Calu3 (cell line): ENCODE data around the gene SEMA5A. TPM values are rescaled to one million over a fixed set of nuclear protein-coding genes. Genes with fewer than 3 reads are reported as not detected.

Source experiments
- BruUV-seq: library from RNA; stranded (reverse); fragments of 400-500 nt; replicated peaks from 2 replicates; lab custom pipeline; 2021; lab: Mats Ljungman, UMichigan
- CTCF ChIA-PET: fragments of 300-600 bp; sonication (Branson Sonifier 250); formaldehyde crosslinking; loops from one replicate; lab custom pipeline; 2022; ENCODE audit warnings: antibody characterized with exemption; lab: Charles Lee
- DNase-seq: peaks from one replicate; pipeline ENCODE4 v3.0.0; 2022
- H3K27ac Mint-ChIP-seq: one replicate; pipeline ENCODE4 v1.8.0; 2022; ENCODE audit warnings: mixed read lengths; ENCODE audit not compliant: unreplicated experiment
- H3K27me3 Mint-ChIP-seq: one replicate; pipeline ENCODE4 v1.8.0; 2022; ENCODE audit warnings: mixed read lengths; ENCODE audit not compliant: unreplicated experiment
- H3K36me3 Mint-ChIP-seq: one replicate; pipeline ENCODE4 v1.8.0; 2022; ENCODE audit warnings: mild to moderate bottlenecking, moderate library complexity, mixed read lengths; ENCODE audit not compliant: insufficient read depth, unreplicated experiment
- H3K4me1 Mint-ChIP-seq: one replicate; pipeline ENCODE4 v1.8.0; 2022; ENCODE audit warnings: mild to moderate bottlenecking, low read depth, mixed read lengths; ENCODE audit not compliant: unreplicated experiment
- H3K4me3 Mint-ChIP-seq: one replicate; pipeline ENCODE4 v1.8.0; 2022; ENCODE audit warnings: mild to moderate bottlenecking, low read depth, moderate library complexity, mixed read lengths; ENCODE audit not compliant: unreplicated experiment
- H3K9me3 Mint-ChIP-seq: one replicate; pipeline ENCODE4 v1.8.0; 2022; ENCODE audit warnings: low read depth, mixed read lengths; ENCODE audit not compliant: unreplicated experiment
- CTCF ChIP-seq: fragments of 200-600 bp; IDR thresholded peaks from one replicate; pipeline ENCODE4 v1.8.0; 2022; ENCODE audit warnings: antibody characterized with exemption; ENCODE audit not compliant: unreplicated experiment
- intact Hi-C: fragments of 100-400 bp; cut with micrococcal nuclease; formaldehyde crosslinking; loops from one replicate; pipeline ENCODE4 v1.10.0; 2022; ENCODE audit not compliant: unreplicated experiment
- total RNA-seq: library from RNA; stranded (reverse); gene quantifications from 2 replicates; pipeline ENCODE4 v1.2.3, GENCODE V29; 2022

The SEMA5A gene
- total RNA-seq, 1 experiment from 2014 or later, result 0.52 TPM

GRCh38 chr5:9437741-9438240 lies 108.1 kb downstream of the SEMA5A start:
- BruUV-seq, result no TSS peak
- Mint-ChIP-seq H3K4me3 (no peak overlapping the region), H3K9me3 (peaks cover 12% of the 10 kb centered on the region), H3K36me3 (no peaks in the 10 kb centered on the region), H3K27ac (no peak overlapping the region), H3K27me3 (no peaks in the 10 kb centered on the region), H3K4me1 (no peaks in the 10 kb centered on the region)
- CTCF ChIA-PET, result interaction anchor here (0.6 kb wide), 1 partner anchor 441 kb away, joined by 3 read pairs; no protein-coding TSS in a partner anchor
- no peak for DNase-seq
- TF ChIP-seq CTCF, result no peak
- intact Hi-C loops, result no loop called here

- no peaks in the 10 kb centered on the region for H3K4me1 Mint-ChIP-seq
- no TSS peak for BruUV-seq
- H3K27me3 Mint-ChIP-seq, result no peaks in the 10 kb centered on the region
- H3K4me3 Mint-ChIP-seq, result no peak overlapping the region
- DNase-seq, result no peak
- CTCF ChIA-PET, result no interaction called here
- intact Hi-C loops, result no loop called here
- TF ChIP-seq CTCF, result no peak
- H3K36me3 Mint-ChIP-seq, result no peaks in the 10 kb centered on the region
- no peak overlapping the region for H3K27ac Mint-ChIP-seq
- peaks cover 2% of the 10 kb centered on the region for H3K9me3 Mint-ChIP-seq
Observed at GRCh38 chr5:9431496-9432258, 114.2 kb downstream of the SEMA5A start.

DNA sequence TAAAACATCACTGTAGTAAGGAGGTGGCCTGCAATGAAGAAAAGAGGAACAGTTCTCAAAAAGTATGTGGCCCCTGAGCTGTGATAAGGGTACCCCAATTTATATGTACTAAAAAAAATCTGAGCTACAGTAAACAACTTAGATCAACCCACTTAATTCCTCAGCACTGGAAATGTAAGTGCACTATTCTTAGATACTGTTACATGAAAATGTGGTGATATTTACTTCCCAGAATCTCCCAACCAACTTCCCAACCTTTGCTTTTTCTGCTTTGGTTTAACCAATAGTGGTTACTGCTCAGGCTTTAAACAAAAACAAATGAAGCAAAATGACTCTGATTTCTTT lies 114.8 kb downstream of the SEMA5A start:
- DNase-seq, result no peak
- no peaks in the 10 kb centered on the region for H3K36me3 Mint-ChIP-seq
- H3K27ac Mint-ChIP-seq, result no peak overlapping the region
- no peaks in the 10 kb centered on the region for H3K27me3 Mint-ChIP-seq
- BruUV-seq, result no TSS peak
- H3K4me1 Mint-ChIP-seq, result no peaks in the 10 kb centered on the region
- no peak overlapping the region for H3K4me3 Mint-ChIP-seq
- no peak for TF ChIP-seq CTCF
- intact Hi-C loops, result no loop called here
- H3K9me3 Mint-ChIP-seq, result peaks cover under 1% of the 10 kb centered on the region
- CTCF ChIA-PET, result no interaction called here

DNA sequence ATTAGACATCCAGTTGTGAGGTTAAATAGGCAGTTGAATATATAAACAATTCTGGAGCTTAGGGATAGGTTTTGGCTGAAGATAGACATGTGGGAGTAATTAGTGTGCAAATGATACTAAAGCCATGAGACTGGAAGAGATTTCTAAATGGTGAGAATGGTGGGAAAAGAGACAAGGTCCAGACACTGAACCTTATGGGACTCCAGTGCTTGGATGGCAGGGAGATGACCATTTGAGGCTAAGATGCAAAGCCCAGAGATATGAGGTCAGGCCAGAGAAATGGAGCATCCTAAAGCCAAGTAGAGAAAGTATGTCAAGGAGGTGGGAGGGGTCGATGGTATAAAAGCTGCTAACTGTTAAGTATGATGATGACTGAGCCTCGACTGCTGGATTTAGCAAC lies 115.6 kb downstream of the SEMA5A start:
- H3K36me3 Mint-ChIP-seq, result no peaks in the 10 kb centered on the region
- no peak overlapping the region for H3K4me3 Mint-ChIP-seq
- no peak for TF ChIP-seq CTCF
- H3K9me3 Mint-ChIP-seq, result no peaks in the 10 kb centered on the region
- no peaks in the 10 kb centered on the region for H3K4me1 Mint-ChIP-seq
- BruUV-seq, result no TSS peak
- intact Hi-C loops, result no loop called here
- H3K27me3 Mint-ChIP-seq, result no peaks in the 10 kb centered on the region
- CTCF ChIA-PET, result no interaction called here
- H3K27ac Mint-ChIP-seq, result no peak overlapping the region
- DNase-seq, result no peak
